Esophagus squamous epithelium (tissue), 5 donors: ENCODE results near the gene LRRC61. TPM values are rescaled to one million over a fixed set of nuclear protein-coding genes. Genes with fewer than 3 reads are reported as not detected.
A peak's percentile ranks its signal among the peaks of the same experiment; 100 is the strongest.

Source experiments
- DNase-seq: peaks from one replicate; lab custom pipeline; 2025; lab: John Stamatoyannopoulos, UW
- H3K27ac ChIP-seq, 4 donors: fragments of 200-600 bp; sonication (generic); one replicate each; pipeline ENCODE4 v1.5.1; 2016 to 2019; ENCODE audit warnings: mild to moderate bottlenecking in 1 of 4
- H3K27me3 ChIP-seq, 4 donors: fragments of 200-600 bp; sonication (generic); 1 replicate in 3 of 4; 2 replicates in 1 of 4; pipeline versions ENCODE4 v1.5.1 to v1.6.0; 2017 to 2021; ENCODE audit warnings: antibody characterized with exemption in 1 of 4
- H3K36me3 ChIP-seq, 3 donors: fragments of 200-600 bp; sonication (generic); one replicate each; pipeline ENCODE4 v1.5.1; 2016 to 2019
- H3K4me1 ChIP-seq, 3 donors: fragments of 200-600 bp; sonication (generic); one replicate each; pipeline ENCODE4 v1.5.1; 2017 to 2019
- H3K4me3 ChIP-seq, 4 donors: fragments of 200-600 bp; sonication (generic); 1 replicate in 3 of 4; 2 replicates in 1 of 4; pipeline ENCODE4 v1.5.1; 2016 to 2019; ENCODE audit warnings: mild to moderate bottlenecking in 2 of 4, moderate library complexity in 1 of 4
- H3K9me3 ChIP-seq, 3 donors: fragments of 200-600 bp; sonication (generic); one replicate each; pipeline ENCODE4 v1.5.1; 2016 to 2019
- CTCF ChIP-seq, 6 experiments: fragments of 450-650 bp in 4 of 6; fragments of 200-600 bp in 2 of 6; sonication (generic) in 2 of 6; IDR thresholded peaks; one replicate each; pipeline ENCODE4 v1.5.1; 2016 to 2019; ENCODE audit warnings: antibody characterized with exemption in 6 of 6, mild to moderate bottlenecking in 4 of 6, moderate library complexity in 4 of 6
- POLR2A ChIP-seq, 4 donors: fragments of 450-650 bp; IDR thresholded peaks; one replicate each; pipeline ENCODE4 v1.6.1; 2017; ENCODE audit warnings: antibody characterized with exemption in 4 of 4, mild to moderate bottlenecking in 4 of 4, moderate library complexity in 3 of 4
- WGBS, 2 donors: methylation state at CpG; one replicate each; pipeline ENCODE4 v1.1.5; 2018; 5-methylcytosine and 5-hydroxymethylcytosine counted together
- intact Hi-C: fragments of 100-400 bp; cut with DNase I; formaldehyde crosslinking; loops from one replicate; pipeline ENCODE4 v1.15.0; 2022
- total RNA-seq, 4 donors: library from RNA; depleted of rRNA; stranded (reverse); fragments of >200 nt; gene quantifications; one replicate each; pipeline ENCODE4 v1.1.0, GENCODE V29; 2016
- donor health status: DM: yes; HTN: yes; CAD: no.

LRRC61 gene
- total RNA-seq, 4 donors from 2014 or later = 12.1 to 24.5 (median 14.5) TPM

GRCh38 chr7:150337659-150338081, 14.5 kb downstream of the LRRC61 start:
- no peak for DNase-seq
- Histone ChIP-seq H3K27ac (peak overlapping the region in 2 of 4 donors; percentile 10 to 69), H3K36me3 (peaks cover 0 to 15% (median 0%) of the 10 kb centered on the region in 3 donors), H3K27me3 (peaks cover 0 to 29% (median 6%) of the 10 kb centered on the region in 4 donors), H3K4me1 (peaks cover 26 to 73% (median 37%) of the 10 kb centered on the region in 3 donors), H3K4me3 (no peak overlapping the region), H3K9me3 (no peaks in the 10 kb centered on the region)
- intact Hi-C loops = no loop called here
- WGBS, 2 donors = 81 to 90% methylated on average over 2 to 3 of the region's 6 CpGs
- no peak for TF ChIP-seq CTCF (IDR thresholded peaks at IDR 0.05)

- H3K4me3 ChIP-seq = no peak overlapping the region
- intact Hi-C loops = no loop called here
- peaks cover 0 to 33% (median 6%) of the 10 kb centered on the region in 4 donors for H3K27me3 ChIP-seq
- H3K9me3 ChIP-seq = no peaks in the 10 kb centered on the region
- H3K27ac ChIP-seq = peak overlapping the region in 1 of 4 donors; percentile 55
- no peak for DNase-seq
- no peak for TF ChIP-seq CTCF (IDR thresholded peaks at IDR 0.05)
- no peak for TF ChIP-seq POLR2A (IDR thresholded peaks at IDR 0.05)
- peaks cover 0 to 15% (median 0%) of the 10 kb centered on the region in 3 donors for H3K36me3 ChIP-seq
- H3K4me1 ChIP-seq = peaks cover 26 to 73% (median 37%) of the 10 kb centered on the region in 3 donors
- 89 to 100% methylated on average over 1 to 4 of the region's 11 CpGs for whole genome bisulfite sequencing, 2 donors
Measured at GRCh38 chr7:150338166-150338829, 15.1 kb downstream of the LRRC61 start.

- H3K4me3 ChIP-seq = peak overlapping the region in 2 of 4 donors; percentile 52 to 68
Measured at GRCh38 chr7:150339409-150339809, 16.3 kb downstream of the LRRC61 start.

GRCh38 chr7:150340024-150340749, 17.0 kb downstream of the LRRC61 start:
- intact Hi-C loops = no loop called here
- WGBS, 2 donors = 34 to 46% methylated on average over 6 to 8 of the region's 39 CpGs
- Histone ChIP-seq H3K4me3 (peak overlapping the region; percentile 26 to 68 (median 52)), H3K27me3 (peaks cover 0 to 33% (median 6%) of the 10 kb centered on the region in 4 donors), H3K4me1 (peaks cover 26 to 69% (median 37%) of the 10 kb centered on the region in 3 donors), H3K36me3 (peaks cover 0 to 15% (median 0%) of the 10 kb centered on the region in 3 donors), H3K27ac (peak overlapping the region; percentile 70 to 88 (median 76)), H3K9me3 (peaks cover 0 to 5% (median 0%) of the 10 kb centered on the region in 3 donors)
- DNase-seq = no peak
- TF ChIP-seq POLR2A (IDR thresholded peaks at IDR 0.05) = no peak
- no peak for TF ChIP-seq CTCF (IDR thresholded peaks at IDR 0.05)

More at GRCh38 chr7:150339409-150339809, 16.3 kb downstream of the LRRC61 start:
- Histone ChIP-seq H3K9me3 (peaks cover 0 to 3% (median 0%) of the 10 kb centered on the region in 3 donors), H3K36me3 (peaks cover 0 to 15% (median 0%) of the 10 kb centered on the region in 3 donors), H3K27me3 (peaks cover 0 to 33% (median 6%) of the 10 kb centered on the region in 4 donors), H3K4me1 (peaks cover 26 to 72% (median 37%) of the 10 kb centered on the region in 3 donors), H3K27ac (peak overlapping the region in 2 of 4 donors; percentile 55 to 88)
- WGBS, 2 donors = 31 to 52% methylated on average over 3 of the region's 9 CpGs
- intact Hi-C loops = no loop called here
- no peak for DNase-seq
- TF ChIP-seq CTCF (IDR thresholded peaks at IDR 0.05) = no peak
- no peak for TF ChIP-seq POLR2A (IDR thresholded peaks at IDR 0.05)
